Subcutaneous abdominal adipose tissue (tissue), 5 donors: ENCODE results near the gene CARS2.

ENCODE experiments used
- H3K27ac ChIP-seq: one replicate; pipeline ENCODE4 v1.7.0; 2013; ENCODE audit warnings: low read depth, mild to moderate bottlenecking, inconsistent platforms, low read length, moderate library complexity
- H3K27me3 ChIP-seq, 5 donors: one replicate each; pipeline ENCODE4 v1.7.0; 2013; ENCODE audit warnings: low read length in 5 of 5, inconsistent platforms in 1 of 5; ENCODE audit not compliant: control insufficient read depth in 5 of 5, insufficient read depth in 4 of 5
- H3K36me3 ChIP-seq, 5 donors: one replicate each; pipeline ENCODE4 v1.7.0; 2013; ENCODE audit warnings: low read length in 5 of 5; ENCODE audit not compliant: control insufficient read depth in 5 of 5, insufficient read depth in 5 of 5
- H3K4me1 ChIP-seq, 5 donors: one replicate each; pipeline ENCODE4 v1.7.0; 2013; ENCODE audit warnings: low read length in 5 of 5, mild to moderate bottlenecking in 3 of 5, moderate library complexity in 1 of 5; ENCODE audit not compliant: control insufficient read depth in 5 of 5, insufficient read depth in 5 of 5
- H3K4me3 ChIP-seq, 5 donors: one replicate each; pipeline ENCODE4 v1.7.0; 2013; ENCODE audit warnings: low read length in 5 of 5, low read depth in 1 of 5
- H3K9ac ChIP-seq, 5 donors: one replicate each; pipeline ENCODE4 v1.7.0; 2013; ENCODE audit warnings: low read length in 5 of 5, mild to moderate bottlenecking in 4 of 5, moderate library complexity in 3 of 5
- H3K9me3 ChIP-seq, 5 donors: one replicate each; pipeline ENCODE4 v1.7.0; 2013; ENCODE audit warnings: low read length in 5 of 5; ENCODE audit not compliant: control insufficient read depth in 5 of 5
- donor health status: healthy.
- donor health status: healthy.
- donor health status: healthy.
- donor health status: healthy.
- donor health status: healthy.

Gene CARS2

GRCh38 chr13:110669036-110669435 lies 36.9 kb downstream of the CARS2 start:
- H3K4me1 ChIP-seq, result peaks cover 0 to 6% (median 0%) of the 10 kb centered on the region in 5 donors
- H3K9ac ChIP-seq, result no peak overlapping the region
- peaks cover 11 to 43% (median 35%) of the 10 kb centered on the region in 5 donors for H3K36me3 ChIP-seq

GRCh38 chr13:110666255-110666533 lies 39.7 kb downstream of the CARS2 start:
- Histone ChIP-seq H3K9ac (no peak overlapping the region), H3K4me1 (peaks cover 0 to 6% (median 0%) of the 10 kb centered on the region in 5 donors), H3K27ac (no peak overlapping the region), H3K4me3 (no peak overlapping the region), H3K9me3 (no peaks in the 10 kb centered on the region), H3K36me3 (peaks cover 14 to 68% (median 60%) of the 10 kb centered on the region in 5 donors), H3K27me3 (no peaks in the 10 kb centered on the region)

More at GRCh38 chr13:110669036-110669435, 36.9 kb downstream of the CARS2 start:
- no peaks in the 10 kb centered on the region for H3K9me3 ChIP-seq
- H3K27me3 ChIP-seq, result no peaks in the 10 kb centered on the region
- H3K4me3 ChIP-seq, result no peak overlapping the region
- no peak overlapping the region for H3K27ac ChIP-seq

GRCh38 chr13:110665491-110666254 lies 40.2 kb downstream of the CARS2 start:
- Histone ChIP-seq H3K4me3 (no peak overlapping the region), H3K9ac (no peak overlapping the region), H3K4me1 (peaks cover 0 to 6% (median 0%) of the 10 kb centered on the region in 5 donors), H3K36me3 (peaks cover 17 to 72% (median 60%) of the 10 kb centered on the region in 5 donors), H3K27ac (no peak overlapping the region), H3K27me3 (no peaks in the 10 kb centered on the region), H3K9me3 (no peaks in the 10 kb centered on the region)

GRCh38 chr13:110664673-110665072 lies 41.2 kb downstream of the CARS2 start:
- Histone ChIP-seq H3K9me3 (no peaks in the 10 kb centered on the region), H3K27ac (no peak overlapping the region), H3K4me1 (peaks cover 0 to 6% (median 0%) of the 10 kb centered on the region in 5 donors), H3K27me3 (no peaks in the 10 kb centered on the region), H3K4me3 (no peak overlapping the region), H3K36me3 (peaks cover 22 to 72% (median 63%) of the 10 kb centered on the region in 5 donors), H3K9ac (no peak overlapping the region)

- peaks cover 23 to 66% (median 62%) of the 10 kb centered on the region in 5 donors for H3K36me3 ChIP-seq
- no peaks in the 10 kb centered on the region for H3K27me3 ChIP-seq
- H3K9ac ChIP-seq, result no peak overlapping the region
- H3K9me3 ChIP-seq, result no peaks in the 10 kb centered on the region
- no peak overlapping the region for H3K27ac ChIP-seq
- peaks cover 0 to 6% (median 0%) of the 10 kb centered on the region in 5 donors for H3K4me1 ChIP-seq
- H3K4me3 ChIP-seq, result no peak overlapping the region
These were observed 41.9 kb downstream of the CARS2 start for GRCh38 chr13:110664041-110664440.

GRCh38 chr13:110663491-110663890 lies 42.4 kb downstream of the CARS2 start:
- H3K4me1 ChIP-seq, result peaks cover 0 to 6% (median 0%) of the 10 kb centered on the region in 5 donors
- peaks cover 23 to 63% (median 62%) of the 10 kb centered on the region in 5 donors for H3K36me3 ChIP-seq

GRCh38 chr13:110662777-110663443 lies 43.0 kb downstream of the CARS2 start:
- Histone ChIP-seq H3K27ac (no peak overlapping the region), H3K36me3 (peaks cover 23 to 63% (median 61%) of the 10 kb centered on the region in 5 donors), H3K9ac (no peak overlapping the region), H3K4me1 (peaks cover 0 to 6% (median 0%) of the 10 kb centered on the region in 5 donors), H3K27me3 (no peaks in the 10 kb centered on the region), H3K9me3 (peaks cover 0 to under 1% (median 0%) of the 10 kb centered on the region in 5 donors), H3K4me3 (no peak overlapping the region)

More at GRCh38 chr13:110663491-110663890, 42.4 kb downstream of the CARS2 start:
- H3K4me3 ChIP-seq, result no peak overlapping the region
- no peak overlapping the region for H3K9ac ChIP-seq
- H3K9me3 ChIP-seq, result no peaks in the 10 kb centered on the region
- no peak overlapping the region for H3K27ac ChIP-seq
- H3K27me3 ChIP-seq, result no peaks in the 10 kb centered on the region

GRCh38 chr13:110662091-110662490 lies 43.8 kb downstream of the CARS2 start:
- peaks cover 20 to 58% (median 55%) of the 10 kb centered on the region in 5 donors for H3K36me3 ChIP-seq

GRCh38 chr13:110661256-110661655 lies 44.7 kb downstream of the CARS2 start:
- Histone ChIP-seq H3K4me3 (no peak overlapping the region), H3K27me3 (no peaks in the 10 kb centered on the region), H3K9ac (no peak overlapping the region), H3K27ac (no peak overlapping the region), H3K4me1 (peaks cover 0 to 6% (median 0%) of the 10 kb centered on the region in 5 donors), H3K36me3 (peaks cover 12 to 50% (median 47%) of the 10 kb centered on the region in 5 donors), H3K9me3 (peaks cover 0 to 4% (median 0%) of the 10 kb centered on the region in 5 donors)

More at GRCh38 chr13:110662091-110662490, 43.8 kb downstream of the CARS2 start:
- Histone ChIP-seq H3K27ac (no peak overlapping the region), H3K9me3 (peaks cover 0 to 4% (median 0%) of the 10 kb centered on the region in 5 donors), H3K4me1 (peaks cover 0 to 6% (median 0%) of the 10 kb centered on the region in 5 donors), H3K4me3 (no peak overlapping the region), H3K27me3 (no peaks in the 10 kb centered on the region), H3K9ac (no peak overlapping the region)
